ENCODE measurements around the gene TDRD7. TPM values are rescaled to one million over a fixed set of nuclear protein-coding genes. Genes with fewer than 3 reads are reported as not detected.

Gene TDRD7
- polyA plus RNA-seq, 1 of the 3 experiments (the other 2 are of a cell fraction) = 4.9 TPM

DNA sequence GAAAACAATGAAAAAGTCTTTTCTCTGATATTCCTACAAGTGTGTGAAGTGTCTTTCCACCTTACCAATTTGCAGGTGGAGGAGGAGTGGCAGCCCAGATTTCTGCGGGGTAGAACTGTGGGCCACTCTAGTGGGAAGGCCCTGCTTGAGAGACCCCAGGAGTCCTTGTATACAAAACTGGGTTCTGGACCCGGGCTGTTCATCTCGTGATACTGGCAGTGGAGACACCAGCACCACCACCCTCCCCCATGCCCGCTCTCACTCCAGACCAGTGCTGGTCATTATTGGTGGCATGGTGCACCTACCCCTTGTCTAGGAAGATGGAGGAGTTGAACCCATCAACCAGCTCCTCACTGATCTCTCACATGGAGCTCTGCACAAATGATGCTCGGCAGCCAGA is 16.2 kb upstream of the TDRD7 start:
- no peaks in the 10 kb centered on the region for H3K27me3 ChIP-seq (ENCODE audit: insufficient read depth)
- no peak overlapping the region for H3K4me3 ChIP-seq (ENCODE audit: low read depth in 2 of 2, low read length in 1 of 2)
- no peak overlapping the region for H3K27ac ChIP-seq (ENCODE audit: low read depth in 2 of 2, low read length in 1 of 2)
- POLR2A ChIA-PET = no interaction called here
- H3F3A ChIP-seq (replicated peaks; ENCODE audit: insufficient read depth) = no peaks in the 10 kb centered on the region
- CTCF ChIA-PET = interaction anchor here (3.9 to 13.1 kb wide), 3 partner anchors 7 to 539 kb away, joined by 25 to 134 read pairs (median 112); partner anchors contain the start of genes TDRD7 and ZNF782
- H2AFZ ChIP-seq (ENCODE audit: low read depth) = no peak overlapping the region
- no peaks in the 10 kb centered on the region for H3K36me3 ChIP-seq (replicated peaks in 1 of 2; ENCODE audit: control insufficient read depth in 1 of 2, insufficient read depth in 2 of 2, low read length in 1 of 2)
- peaks cover 3 to 4% of the 10 kb centered on the region in 2 experiments; a peak in 1 of 4 replicates for H3K4me1 ChIP-seq (ENCODE audit: control insufficient read depth in 1 of 2, insufficient read depth in 2 of 2, low read depth in 1 of 2, low read length in 1 of 2)
- H3K9ac ChIP-seq = no peak overlapping the region
- DNase-seq = no peak
- H3K79me2 ChIP-seq (ENCODE audit: insufficient read depth) = no peaks in the 10 kb centered on the region
- no peak for TF ChIP-seq RAD21 (IDR thresholded peaks at IDR 0.05; ENCODE audit: low read length)
- TF ChIP-seq, protein P1, sequence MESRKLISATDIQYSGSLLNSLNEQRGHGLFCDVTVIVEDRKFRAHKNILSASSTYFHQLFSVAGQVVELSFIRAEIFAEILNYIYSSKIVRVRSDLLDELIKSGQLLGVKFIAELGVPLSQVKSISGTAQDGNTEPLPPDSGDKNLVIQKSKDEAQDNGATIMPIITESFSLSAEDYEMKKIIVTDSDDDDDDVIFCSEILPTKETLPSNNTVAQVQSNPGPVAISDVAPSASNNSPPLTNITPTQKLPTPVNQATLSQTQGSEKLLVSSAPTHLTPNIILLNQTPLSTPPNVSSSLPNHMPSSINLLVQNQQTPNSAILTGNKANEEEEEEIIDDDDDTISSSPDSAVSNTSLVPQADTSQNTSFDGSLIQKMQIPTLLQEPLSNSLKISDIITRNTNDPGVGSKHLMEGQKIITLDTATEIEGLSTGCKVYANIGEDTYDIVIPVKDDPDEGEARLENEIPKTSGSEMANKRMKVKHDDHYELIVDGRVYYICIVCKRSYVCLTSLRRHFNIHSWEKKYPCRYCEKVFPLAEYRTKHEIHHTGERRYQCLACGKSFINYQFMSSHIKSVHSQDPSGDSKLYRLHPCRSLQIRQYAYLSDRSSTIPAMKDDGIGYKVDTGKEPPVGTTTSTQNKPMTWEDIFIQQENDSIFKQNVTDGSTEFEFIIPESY (IDR thresholded peaks at IDR 0.05; ENCODE audit: borderline replicate concordance, low read depth) = no peak
- no peak for TF ChIP-seq YY1 (IDR thresholded peaks at IDR 0.05; ENCODE audit: low read depth)
- TF ChIP-seq GATA2 (CRISPR knock-in tag; IDR thresholded peaks at IDR 0.05) = no peak
- no peak for TF ChIP-seq FOXM1 (IDR thresholded peaks at IDR 0.05; ENCODE audit: low read depth)
- TF ChIP-seq, protein P2, sequence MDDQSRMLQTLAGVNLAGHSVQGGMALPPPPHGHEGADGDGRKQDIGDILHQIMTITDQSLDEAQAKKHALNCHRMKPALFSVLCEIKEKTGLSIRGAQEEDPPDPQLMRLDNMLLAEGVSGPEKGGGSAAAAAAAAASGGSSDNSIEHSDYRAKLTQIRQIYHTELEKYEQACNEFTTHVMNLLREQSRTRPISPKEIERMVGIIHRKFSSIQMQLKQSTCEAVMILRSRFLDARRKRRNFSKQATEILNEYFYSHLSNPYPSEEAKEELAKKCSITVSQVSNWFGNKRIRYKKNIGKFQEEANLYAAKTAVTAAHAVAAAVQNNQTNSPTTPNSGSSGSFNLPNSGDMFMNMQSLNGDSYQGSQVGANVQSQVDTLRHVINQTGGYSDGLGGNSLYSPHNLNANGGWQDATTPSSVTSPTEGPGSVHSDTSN (IDR thresholded peaks at IDR 0.05) = no peak
- no peak for TF ChIP-seq EP300 (IDR thresholded peaks at IDR 0.05; ENCODE audit: borderline replicate concordance in 1 of 2, low read depth in 1 of 2, low read length in 1 of 2)
- no peak for TF ChIP-seq RXRA (IDR thresholded peaks at IDR 0.05; ENCODE audit: borderline replicate concordance, low read depth)
- TF ChIP-seq CTCF (IDR thresholded peaks at IDR 0.05) = no peak
- no peak for TF ChIP-seq SIN3A (IDR thresholded peaks at IDR 0.05; ENCODE audit: borderline replicate concordance, low read depth, low read length)
- no peak for TF ChIP-seq TAF1 (IDR thresholded peaks at IDR 0.05; ENCODE audit: borderline replicate concordance, low read depth, low read length)
- no peak for TF ChIP-seq FOXJ3 (CRISPR knock-in tag; IDR thresholded peaks at IDR 0.05)
- TF ChIP-seq NFIC (IDR thresholded peaks at IDR 0.05; ENCODE audit: borderline replicate concordance) = no peak
- no peak for TF ChIP-seq TEAD4 (IDR thresholded peaks at IDR 0.05; ENCODE audit: borderline replicate concordance, insufficient read depth)
- no peak for TF ChIP-seq EZH2phosphoT487 (IDR thresholded peaks at IDR 0.05; ENCODE audit: borderline replicate concordance, low read depth)
- TF ChIP-seq RFX5 (IDR thresholded peaks at IDR 0.05; ENCODE audit: low read length) = no peak
- no peaks in the 10 kb centered on the region for H4K20me1 ChIP-seq (ENCODE audit: insufficient read depth)
- H3K4me2 ChIP-seq = no peak overlapping the region
- no peaks in the 10 kb centered on the region for H3K9me2 ChIP-seq
- no peaks in the 10 kb centered on the region for H3K9me3 ChIP-seq
- 64% methylated on average over 2 of the region's 5 CpGs for WGBS (ENCODE audit: low lambda C conversion rate)

Measured in SK-N-SH (cell line).